Cardiac muscle cell (in vitro differentiated cells and primary cell): ENCODE measurements around the gene CELA2A. TPM values are rescaled to one million over a fixed set of nuclear protein-coding genes. Genes with fewer than 3 reads are reported as not detected.
"Not testable (repeated sequence)": the region's sequence is repeated elsewhere in the genome, so short reads cannot be mapped to it uniquely, and the experiment has no call there.

Experiments used
- DNase-seq, 2 donors: peaks; one replicate each; pipeline versions ENCODE4 v3.0.0 to v3.0.0-alpha.2; 2010 to 2017; ENCODE audit warnings: low read depth in 1 of 2, low spot score in 1 of 2
- H3K27ac ChIP-seq: fragments of 200-600 bp; sonication (generic); 2 replicates; pipeline ENCODE4 v1.5.1; 2016
- H3K27me3 ChIP-seq: fragments of 200-600 bp; sonication (generic); 2 replicates; pipeline ENCODE4 v1.6.0; 2016; ENCODE audit warnings: control low read depth
- H3K36me3 ChIP-seq: fragments of 200-600 bp; sonication (generic); 2 replicates; pipeline ENCODE4 v1.5.1; 2016; ENCODE audit warnings: control low read depth
- H3K4me1 ChIP-seq: fragments of 200-600 bp; sonication (generic); 2 replicates; pipeline ENCODE4 v1.8.1; 2017; ENCODE audit warnings: low read depth, mild to moderate bottlenecking, mixed run types
- H3K4me3 ChIP-seq: fragments of 200-600 bp; sonication (generic); 2 replicates; pipeline ENCODE4 v1.5.1; 2016; ENCODE audit warnings: mild to moderate bottlenecking
- H3K9me3 ChIP-seq: fragments of 200-600 bp; sonication (generic); 2 replicates; pipeline ENCODE4 v1.5.1; 2017; ENCODE audit warnings: low read depth, mild to moderate bottlenecking, control low read depth
- polyA plus RNA-seq: library from polyadenylated mRNA; unstranded; fragments of >200 nt; fragmentation: Nextera tagmentation; extraction: Ambion mirVana; gene quantifications from 2 replicates; pipeline ENCODE4 v1.2.1, GENCODE V29; 2016
- total RNA-seq: library from RNA; depleted of rRNA; stranded (reverse); fragments of >200 nt; gene quantifications from 2 replicates; pipeline ENCODE4 v1.2.3, GENCODE V29; 2016
- TF ChIP-seq, protein P1 (sequence below): IDR thresholded peaks from 2 replicates; pipeline ENCODE4 v1.5.1; 2012; ENCODE audit warnings: low read depth, mild to moderate bottlenecking, low read length

The CELA2A gene
- total and polyA plus RNA-seq, 2 experiments from 2014 or later, result 0.38 TPM; not detected in 1

DNA sequence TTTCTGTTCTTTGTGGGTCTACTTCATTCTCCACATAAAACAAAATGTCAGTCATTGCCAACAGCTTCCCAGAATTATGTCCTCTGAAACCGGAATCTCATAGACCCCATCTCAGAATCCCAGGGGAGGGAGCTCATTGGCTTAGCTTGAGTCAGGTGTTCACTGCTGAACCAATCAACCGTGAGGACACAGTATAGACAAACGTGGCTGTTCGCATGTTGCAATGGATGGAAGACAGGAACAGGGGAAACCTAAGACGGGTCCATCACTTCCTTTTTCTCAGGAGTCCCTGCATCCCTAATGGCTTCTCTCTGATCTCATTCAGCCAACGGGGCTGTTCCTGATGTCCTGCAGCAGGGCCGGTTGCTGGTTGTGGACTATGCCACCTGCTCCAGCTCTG is 9.1 kb downstream of the CELA2A start:
- Histone ChIP-seq H3K4me3 (no peak overlapping the region), H3K27me3 (no peaks in the 10 kb centered on the region), H3K27ac (no peak overlapping the region), H3K9me3 (no peaks in the 10 kb centered on the region), H3K36me3 (no peaks in the 10 kb centered on the region), H3K4me1 (peaks cover 11% of the 10 kb centered on the region)
- TF ChIP-seq, protein P1, sequence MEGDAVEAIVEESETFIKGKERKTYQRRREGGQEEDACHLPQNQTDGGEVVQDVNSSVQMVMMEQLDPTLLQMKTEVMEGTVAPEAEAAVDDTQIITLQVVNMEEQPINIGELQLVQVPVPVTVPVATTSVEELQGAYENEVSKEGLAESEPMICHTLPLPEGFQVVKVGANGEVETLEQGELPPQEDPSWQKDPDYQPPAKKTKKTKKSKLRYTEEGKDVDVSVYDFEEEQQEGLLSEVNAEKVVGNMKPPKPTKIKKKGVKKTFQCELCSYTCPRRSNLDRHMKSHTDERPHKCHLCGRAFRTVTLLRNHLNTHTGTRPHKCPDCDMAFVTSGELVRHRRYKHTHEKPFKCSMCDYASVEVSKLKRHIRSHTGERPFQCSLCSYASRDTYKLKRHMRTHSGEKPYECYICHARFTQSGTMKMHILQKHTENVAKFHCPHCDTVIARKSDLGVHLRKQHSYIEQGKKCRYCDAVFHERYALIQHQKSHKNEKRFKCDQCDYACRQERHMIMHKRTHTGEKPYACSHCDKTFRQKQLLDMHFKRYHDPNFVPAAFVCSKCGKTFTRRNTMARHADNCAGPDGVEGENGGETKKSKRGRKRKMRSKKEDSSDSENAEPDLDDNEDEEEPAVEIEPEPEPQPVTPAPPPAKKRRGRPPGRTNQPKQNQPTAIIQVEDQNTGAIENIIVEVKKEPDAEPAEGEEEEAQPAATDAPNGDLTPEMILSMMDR, result no peak
- no peak for DNase-seq

- H3K27me3 ChIP-seq, H3K36me3 ChIP-seq, DNase-seq, H3K9me3 ChIP-seq, H3K4me3 ChIP-seq, H3K27ac ChIP-seq: not testable (repeated sequence)
- H3K4me1 ChIP-seq, result peaks cover 11% of the 10 kb centered on the region
Measured at GRCh38 chr1:15466955-15467625, 10.6 kb downstream of the CELA2A start.

- Histone ChIP-seq H3K9me3 (no peaks in the 10 kb centered on the region), H3K4me1 (peaks cover 6% of the 10 kb centered on the region), H3K27ac (no peak overlapping the region), H3K4me3 (no peak overlapping the region), H3K27me3 (no peaks in the 10 kb centered on the region), H3K36me3 (no peaks in the 10 kb centered on the region)
- no peak for DNase-seq
- TF ChIP-seq, protein P1, result no peak
Measured at GRCh38 chr1:15468145-15468544, 11.6 kb downstream of the CELA2A start.

GRCh38 chr1:15469361-15469760 is 12.8 kb downstream of the CELA2A start:
- H3K27ac ChIP-seq, result no peak overlapping the region
- no peaks in the 10 kb centered on the region for H3K36me3 ChIP-seq
- no peak for DNase-seq
- H3K27me3 ChIP-seq, result no peaks in the 10 kb centered on the region
- no peaks in the 10 kb centered on the region for H3K4me1 ChIP-seq
- TF ChIP-seq, protein P1, result no peak
- H3K4me3 ChIP-seq, result no peak overlapping the region
- H3K9me3 ChIP-seq, result no peaks in the 10 kb centered on the region

GRCh38 chr1:15469821-15470448 is 13.4 kb downstream of the CELA2A start:
- H3K9me3 ChIP-seq, H3K27me3 ChIP-seq, DNase-seq, H3K27ac ChIP-seq, H3K36me3 ChIP-seq, H3K4me3 ChIP-seq, H3K4me1 ChIP-seq: not testable (repeated sequence)

- H3K9me3 ChIP-seq, H3K27ac ChIP-seq, DNase-seq, H3K27me3 ChIP-seq, H3K4me1 ChIP-seq, H3K4me3 ChIP-seq, H3K36me3 ChIP-seq: not testable (repeated sequence)
Measured at GRCh38 chr1:15471067-15471466, 14.5 kb downstream of the CELA2A start.

DNA sequence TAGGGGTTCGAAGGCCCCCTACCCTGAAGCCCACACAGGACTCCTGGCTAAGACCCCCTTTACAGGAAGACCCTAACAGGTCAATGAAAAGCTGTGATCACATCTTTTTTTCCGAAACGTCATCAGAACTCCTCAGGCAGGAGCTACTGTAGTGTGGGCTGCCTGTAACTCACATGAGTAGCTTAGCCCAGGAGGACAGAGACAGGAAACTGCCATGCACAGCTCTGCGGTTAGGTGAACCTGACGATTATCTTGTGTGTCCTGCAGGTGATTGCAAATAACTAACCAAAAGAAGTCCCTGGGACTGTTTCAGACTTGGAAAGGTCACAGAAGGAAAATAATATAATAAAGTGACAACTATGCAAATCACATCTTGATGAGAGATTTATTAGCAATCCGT is 15.2 kb downstream of the CELA2A start:
- H3K9me3 ChIP-seq, H3K4me1 ChIP-seq, DNase-seq: not testable (repeated sequence)

More for the DNA sequence above, 15.2 kb downstream of the CELA2A start:
- not testable (repeated sequence) for H3K36me3 ChIP-seq, H3K27ac ChIP-seq, H3K4me3 ChIP-seq, H3K27me3 ChIP-seq
